NCI-H82 (cell line): ENCODE data around the gene AGAP1.

Source experiments
- DNase-seq: peaks from one replicate; lab custom pipeline; 2025; lab: John Stamatoyannopoulos, UW

AGAP1 gene

GRCh38 chr2:235550378-235550760 lies 56.5 kb downstream of the AGAP1 start:
- DNase-seq: no peak

- DNase-seq: no peak
These were observed 57.1 kb downstream of the AGAP1 start for GRCh38 chr2:235550946-235551345.

- peak; percentile 50 for DNase-seq
These were observed 58.1 kb downstream of the AGAP1 start for GRCh38 chr2:235551965-235552364.

GRCh38 chr2:235552671-235553070 lies 58.8 kb downstream of the AGAP1 start:
- DNase-seq: no peak

GRCh38 chr2:235553291-235553690 lies 59.4 kb downstream of the AGAP1 start:
- DNase-seq: no peak

GRCh38 chr2:235553696-235554100 lies 59.9 kb downstream of the AGAP1 start:
- DNase-seq: no peak

GRCh38 chr2:235554385-235554784 lies 60.5 kb downstream of the AGAP1 start:
- DNase-seq: no peak

DNA sequence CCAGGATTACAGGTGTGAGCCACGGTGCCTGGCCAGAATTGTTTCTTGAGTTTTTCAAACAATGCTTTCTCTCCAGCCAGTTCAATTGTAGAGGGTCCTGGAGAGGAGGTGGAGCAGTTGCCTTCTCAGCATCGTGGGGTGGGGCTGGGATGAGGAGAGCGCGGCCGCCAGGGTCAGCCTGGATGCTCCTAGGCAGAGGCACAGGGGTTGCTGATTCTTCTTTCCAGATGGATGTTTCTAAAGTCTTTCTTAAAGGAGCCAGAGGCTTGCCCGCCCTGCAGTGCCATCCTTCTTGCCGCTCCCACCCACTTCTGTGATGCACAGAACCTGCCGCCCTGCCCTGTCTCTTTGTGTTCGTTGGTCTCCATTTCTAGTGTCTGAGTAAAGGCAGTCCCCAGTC lies 61.1 kb downstream of the AGAP1 start:
- DNase-seq: no peak

GRCh38 chr2:235555371-235555770 lies 61.5 kb downstream of the AGAP1 start:
- no peak for DNase-seq

DNA sequence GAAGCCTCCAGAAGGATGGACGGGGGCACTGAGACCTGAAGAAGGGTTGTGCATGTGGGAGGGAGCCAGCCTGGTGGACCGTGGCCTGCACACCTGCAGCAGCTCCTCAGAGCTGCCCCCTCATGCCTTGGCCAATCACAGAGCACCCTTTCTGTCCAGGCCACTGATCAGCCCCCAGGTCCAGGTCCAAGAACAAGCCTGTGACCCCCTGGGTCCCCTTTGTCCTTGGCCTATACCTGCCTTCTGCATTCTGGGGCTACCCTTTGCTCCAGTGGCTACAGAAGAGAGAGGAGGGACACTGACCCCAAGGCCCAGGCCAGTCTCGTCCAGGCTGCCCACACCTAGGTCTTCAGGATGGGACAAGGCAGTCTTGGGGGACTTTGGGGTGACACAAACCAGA lies 62.2 kb downstream of the AGAP1 start:
- DNase-seq: no peak

DNA sequence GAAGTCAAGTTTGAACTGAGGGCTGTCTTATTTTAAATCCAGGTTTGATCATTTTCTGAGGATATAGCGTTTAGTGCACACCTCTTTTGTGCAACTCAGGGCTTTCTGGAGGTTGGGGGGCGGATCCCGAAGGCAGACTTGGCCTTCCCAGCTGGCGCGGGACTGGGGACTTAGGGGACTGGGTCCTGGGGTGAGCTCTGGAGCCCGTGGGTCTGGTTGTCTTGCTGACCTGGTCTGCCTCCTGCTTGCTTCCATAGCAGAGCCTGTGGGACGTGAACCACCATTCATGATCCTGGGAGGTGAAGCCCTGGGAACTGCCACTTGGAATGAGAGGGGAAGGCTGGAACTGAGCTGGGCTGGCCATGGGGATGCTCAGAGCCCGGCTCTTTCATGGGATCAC lies 63.1 kb downstream of the AGAP1 start:
- DNase-seq: no peak

DNA sequence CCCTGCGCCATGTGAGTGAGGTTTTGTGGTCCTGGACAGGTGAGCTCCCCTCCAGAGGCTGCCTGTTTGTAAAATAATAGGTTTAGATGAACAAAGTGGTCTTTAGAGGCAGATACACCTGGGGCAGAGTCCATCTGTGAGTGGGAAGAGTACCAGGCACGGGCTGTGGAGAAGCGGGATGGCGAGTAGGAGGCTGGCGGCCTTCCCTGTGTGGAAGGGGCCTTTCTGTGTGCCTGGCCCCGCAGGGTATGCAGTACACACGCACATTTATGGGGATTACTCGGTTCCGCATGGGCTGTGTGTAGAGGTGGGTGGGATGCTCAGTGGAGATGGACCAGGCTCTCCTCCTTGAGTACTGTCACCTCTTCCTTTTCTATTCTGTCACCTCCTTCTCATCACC lies 64.1 kb downstream of the AGAP1 start:
- DNase-seq: no peak

GRCh38 chr2:235558572-235558971 lies 64.7 kb downstream of the AGAP1 start:
- no peak for DNase-seq

- no peak for DNase-seq
These were observed 66.5 kb downstream of the AGAP1 start for GRCh38 chr2:235560345-235560744.

GRCh38 chr2:235561450-235561849 lies 67.6 kb downstream of the AGAP1 start:
- peak; percentile 87 for DNase-seq

GRCh38 chr2:235562065-235562747 lies 68.4 kb downstream of the AGAP1 start:
- no peak for DNase-seq

DNA sequence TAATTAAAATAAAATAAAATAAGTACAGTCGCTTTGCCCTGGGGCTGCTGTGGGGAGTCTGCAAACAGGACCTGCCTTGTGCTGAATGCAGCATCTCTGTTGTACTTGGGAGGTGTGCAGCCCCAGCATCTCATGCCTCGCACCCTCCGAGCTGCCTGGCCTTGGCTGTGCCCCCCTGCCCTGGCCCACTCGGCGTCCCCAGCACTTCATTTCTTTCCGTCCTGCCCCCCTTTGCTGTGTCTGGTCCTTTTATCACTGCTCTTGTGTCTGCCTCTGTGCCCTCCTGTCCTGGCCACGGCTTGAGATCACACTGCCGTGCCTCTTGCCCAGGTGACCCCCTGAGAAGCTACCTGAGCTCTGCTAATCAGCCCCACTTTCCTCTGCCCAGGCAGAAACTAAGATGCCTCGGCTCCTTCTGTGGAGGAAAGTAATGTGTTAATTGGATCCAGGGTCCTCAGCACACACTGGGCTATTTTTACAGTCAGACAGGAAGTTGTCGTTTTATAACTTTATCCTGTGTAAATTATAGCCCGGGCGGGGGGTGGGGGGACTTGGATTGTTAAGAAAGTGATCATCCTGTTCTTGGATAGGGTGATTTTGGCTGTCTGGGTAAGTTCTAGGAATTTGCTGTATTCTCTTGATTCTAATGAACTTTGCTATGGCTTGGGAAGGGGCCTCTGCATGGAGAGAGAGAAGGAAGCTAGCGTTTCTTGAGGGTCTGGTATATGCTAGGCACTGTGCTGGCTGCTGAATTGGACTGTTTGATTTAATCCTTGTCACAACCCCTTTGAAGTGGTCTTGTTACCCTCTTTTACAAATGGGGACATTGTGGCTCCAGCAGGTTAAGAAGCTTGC lies 69.4 kb downstream of the AGAP1 start:
- no peak for DNase-seq

DNA sequence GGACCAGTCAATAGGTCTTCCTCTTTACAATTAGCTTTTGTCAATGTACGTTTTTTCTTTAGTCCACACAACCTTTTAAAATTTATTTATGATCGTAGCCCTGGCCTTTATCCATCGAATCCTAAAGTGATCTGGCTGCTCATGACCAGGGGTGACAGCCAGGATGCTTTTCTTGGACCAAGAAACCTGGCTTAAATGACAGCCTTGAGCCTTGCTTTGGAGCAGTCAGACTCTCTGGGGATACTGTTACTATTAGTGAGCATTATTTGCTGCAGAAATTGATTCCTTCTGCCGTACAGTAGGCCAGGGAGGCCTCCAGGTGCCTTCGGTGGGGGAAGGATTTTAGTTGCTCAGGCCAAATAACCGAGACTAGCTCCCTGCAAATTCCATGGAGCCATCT lies 70.2 kb downstream of the AGAP1 start:
- no peak for DNase-seq

GRCh38 chr2:235564884-235565530 lies 71.2 kb downstream of the AGAP1 start:
- no peak for DNase-seq

GRCh38 chr2:235566415-235566814 lies 72.6 kb downstream of the AGAP1 start:
- no peak for DNase-seq

DNA sequence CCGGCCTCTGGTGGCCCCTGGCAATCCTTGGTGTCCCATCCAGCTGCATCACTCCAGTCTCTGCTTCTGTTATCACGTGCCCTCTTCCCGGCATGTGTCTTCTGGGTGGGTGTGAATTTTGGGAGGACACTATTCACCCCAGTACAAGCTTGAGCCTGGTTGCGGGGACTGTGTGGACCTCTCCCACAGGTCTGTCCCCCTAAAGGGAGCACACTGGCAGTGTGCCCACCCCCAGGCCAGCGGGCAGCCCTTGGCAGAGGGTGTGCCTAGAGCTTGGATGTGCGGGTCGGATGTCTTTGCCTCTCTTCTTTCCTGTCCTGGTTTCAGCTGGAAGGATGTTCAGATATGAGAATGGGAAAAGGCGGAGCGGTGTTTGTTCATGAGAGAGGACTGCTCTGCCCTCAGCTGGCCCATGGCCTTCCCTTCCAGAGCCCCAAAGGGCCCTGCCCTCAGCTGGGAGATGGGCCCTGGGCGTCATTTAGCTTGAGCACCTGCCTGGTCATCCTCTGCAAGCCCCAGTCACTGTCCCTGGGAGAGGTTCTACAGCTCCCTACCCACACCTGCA lies 73.2 kb downstream of the AGAP1 start:
- no peak for DNase-seq

- no peak for DNase-seq
These were observed 74.0 kb downstream of the AGAP1 start for GRCh38 chr2:235567842-235568241.

- no peak for DNase-seq
These were observed 74.6 kb downstream of the AGAP1 start for GRCh38 chr2:235568431-235568830.
